ENCODE data around the gene CLEC2A.

- TF ChIP-seq CTCF (IDR thresholded peaks at IDR 0.05; ENCODE audit: low read length) (no peak), EZH2 (IDR thresholded peaks at IDR 0.05; ENCODE audit: borderline replicate concordance, low read length) (no peak)
Measured at GRCh38 chr12:9902539-9903228, 29.5 kb downstream of the CLEC2A start.
